ENCODE results near the gene CMTM6.
"Not testable (repeated sequence)": the region's sequence is repeated elsewhere in the genome, so short reads cannot be mapped to it uniquely, and the experiment has no call there.

The CMTM6 gene

GRCh38 chr3:32440611-32441350 is 61.9 kb downstream of the CMTM6 start:
- DNase-seq = peak; percentile 20

DNA sequence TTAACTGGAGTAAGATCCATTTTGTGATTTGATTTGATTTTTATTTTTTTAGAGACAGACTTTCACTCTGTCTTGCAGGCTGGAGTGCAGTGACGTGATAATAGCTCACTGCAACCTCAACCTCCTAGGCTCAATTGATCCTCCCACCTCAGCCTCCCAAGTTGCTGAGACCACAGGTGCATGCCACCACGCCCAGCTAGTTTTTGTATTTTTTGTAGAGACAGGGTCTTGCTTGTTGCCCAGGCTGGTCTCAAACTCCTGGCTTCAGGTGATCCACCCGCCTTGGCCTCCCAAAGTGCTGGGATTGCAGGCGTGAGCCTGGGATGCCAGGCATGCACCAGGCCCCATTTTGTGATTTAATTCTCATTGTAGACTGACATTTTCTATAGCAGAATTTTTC is 63.2 kb downstream of the CMTM6 start:
- DNase-seq = not testable (repeated sequence)

DNA sequence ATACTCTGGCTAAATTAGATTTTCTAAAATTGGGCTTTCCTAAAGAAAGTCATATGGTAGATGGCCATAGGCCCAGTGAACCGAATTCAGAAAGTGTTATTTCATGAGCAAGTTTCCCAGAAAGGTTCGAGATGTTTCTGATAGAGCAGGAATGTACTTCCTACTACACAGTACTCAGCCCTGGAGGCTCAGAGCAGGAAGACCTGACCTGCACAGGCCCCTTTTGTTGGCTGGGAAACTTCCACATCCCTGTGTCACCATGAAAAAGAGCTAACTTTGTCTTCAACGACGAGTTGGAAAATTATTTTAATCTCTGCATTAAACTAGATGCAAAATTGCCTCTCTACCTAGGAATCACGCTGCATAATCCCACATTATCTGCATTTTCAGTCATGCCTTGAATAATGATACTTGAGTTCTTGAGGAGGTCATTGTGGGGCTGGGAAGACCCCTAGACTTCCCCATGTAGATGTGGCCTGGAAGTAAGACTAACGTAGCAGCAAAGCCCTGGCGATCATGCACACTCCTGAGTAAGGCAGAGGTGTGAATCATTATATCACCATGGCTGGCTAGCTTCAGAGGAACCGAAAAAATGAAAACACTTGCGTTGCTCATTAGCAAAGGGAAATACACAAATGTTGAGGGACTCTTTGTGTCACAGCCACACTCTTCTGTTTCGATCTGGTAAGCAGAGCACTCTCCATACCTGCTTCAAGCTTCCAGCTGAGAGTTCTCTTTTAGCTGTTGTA is 63.9 kb downstream of the CMTM6 start:
- DNase-seq = no peak

GRCh38 chr3:32437896-32438295 is 64.8 kb downstream of the CMTM6 start:
- no peak for DNase-seq

GRCh38 chr3:32436816-32437189 is 65.8 kb downstream of the CMTM6 start:
- no peak for DNase-seq

DNA sequence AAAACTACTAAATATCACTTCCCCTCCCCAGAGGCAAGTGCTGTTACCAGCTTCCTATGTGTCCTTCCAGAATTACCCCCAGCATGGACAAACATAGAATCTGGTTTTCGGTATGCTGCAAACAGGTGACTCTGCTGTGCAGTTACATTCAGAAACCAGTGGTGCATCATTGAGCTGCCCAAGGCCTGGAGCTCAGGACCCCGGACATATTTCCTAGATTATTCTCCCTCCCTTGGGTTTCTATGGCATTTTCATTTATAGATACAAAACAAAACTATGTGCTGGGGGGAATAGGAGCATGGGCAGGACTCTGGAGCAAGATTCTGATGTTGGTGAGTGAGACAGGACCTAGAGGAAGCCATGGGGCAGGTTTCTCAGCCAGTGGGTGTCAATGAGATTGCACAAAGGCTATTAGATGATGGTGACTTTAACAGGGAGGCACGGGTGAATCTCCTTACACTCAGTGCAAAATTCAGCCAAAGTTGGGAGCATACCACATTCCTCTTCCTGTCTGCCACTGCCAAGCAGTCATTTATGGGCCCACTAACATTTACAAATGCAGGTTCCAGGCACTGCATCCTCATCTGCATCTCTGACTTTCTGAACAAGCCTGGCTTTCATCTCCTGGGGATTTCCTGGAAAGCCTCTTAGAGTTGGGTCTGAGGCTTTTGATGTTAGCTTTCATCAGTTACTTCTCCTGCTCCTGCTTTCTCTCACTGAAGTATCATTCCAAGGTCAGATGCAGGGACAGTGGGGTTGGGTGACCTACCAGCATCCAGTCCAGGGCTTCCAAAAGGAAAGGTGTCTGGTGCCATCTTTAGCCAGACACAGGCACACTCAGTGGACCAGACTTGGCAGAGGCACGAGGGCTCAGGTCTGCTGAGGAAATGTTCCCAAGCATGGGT is 66.5 kb downstream of the CMTM6 start:
- DNase-seq = no peak

DNA sequence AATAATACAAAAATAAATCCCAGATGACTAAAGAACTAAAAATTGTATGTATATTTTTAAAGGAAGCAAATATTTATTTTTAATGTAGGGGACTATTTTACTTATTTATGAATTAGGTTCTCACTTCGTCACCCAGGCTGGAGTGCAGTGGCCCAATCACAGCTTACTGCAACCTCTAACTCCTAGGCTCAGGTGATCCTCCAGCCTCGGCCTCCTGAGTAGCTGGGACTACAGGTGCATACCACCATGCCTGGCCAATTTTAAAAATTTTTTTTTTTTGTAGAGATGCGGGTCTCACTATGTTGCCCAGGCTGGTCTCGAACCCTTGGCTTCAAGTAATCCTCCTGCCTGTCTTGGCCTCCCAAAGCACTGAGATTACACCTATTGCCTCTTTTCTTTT is 68.4 kb downstream of the CMTM6 start:
- no peak for DNase-seq

GRCh38 chr3:32432711-32433530 is 69.7 kb downstream of the CMTM6 start:
- no peak for DNase-seq

GRCh38 chr3:32432045-32432710 is 70.5 kb downstream of the CMTM6 start:
- no peak for DNase-seq

DNA sequence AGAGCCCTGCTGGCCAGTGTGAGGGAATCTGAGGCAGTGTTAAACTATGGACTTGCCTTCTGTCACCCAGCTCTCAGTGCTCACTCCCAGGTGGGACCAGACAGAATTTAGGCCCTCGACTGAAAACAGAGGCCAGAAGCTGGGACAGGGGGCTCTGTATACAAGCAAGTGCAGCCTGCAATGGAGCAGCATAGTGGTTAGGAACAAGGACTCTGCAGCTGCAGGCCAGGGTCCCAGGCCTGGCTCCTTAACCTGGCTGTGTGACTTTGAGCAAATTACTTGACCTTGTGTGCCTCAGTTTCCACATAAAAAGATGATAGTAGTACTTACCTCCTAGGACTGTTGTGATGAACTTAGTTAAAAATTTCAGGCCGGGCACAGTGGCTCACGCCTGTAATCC is 71.2 kb downstream of the CMTM6 start:
- DNase-seq = no peak
